NCI-H146 treated with DMSO at 0.1 percent for 48 hours (cell line): Measurements from ENCODE around the gene TRPC5OS.

Experiments
- DNase-seq: peaks from one replicate; lab custom pipeline; 2025; ENCODE audit not compliant: unreplicated experiment; lab: John Stamatoyannopoulos, UW

The TRPC5OS gene

DNA sequence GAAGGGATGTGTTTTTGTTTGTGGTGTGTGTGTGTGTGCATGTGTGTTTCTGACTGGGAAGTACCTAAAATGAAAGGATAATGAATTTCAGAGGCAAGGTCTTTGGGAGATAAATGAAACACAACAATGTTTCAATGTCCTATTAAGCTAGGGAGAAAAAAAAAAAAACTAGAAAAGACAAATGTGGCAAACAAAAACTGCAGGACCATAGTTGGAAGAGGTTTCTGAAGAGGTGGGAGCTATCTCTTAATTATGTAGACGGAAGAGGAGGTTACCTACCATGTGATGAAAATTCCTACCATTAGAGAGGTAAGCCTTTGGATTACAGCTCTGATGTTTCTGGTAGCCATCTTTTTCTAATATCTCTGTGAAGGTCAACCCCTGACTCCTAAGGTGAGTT is at the start of gene TRPC5OS:
Gene TRPC5OS, plus strand, starts transcription at position 301 of the 400 bp plus-strand sequence. CDS start 25,669 bp downstream, outside the sequence.
- DNase-seq, result no peak

DNA sequence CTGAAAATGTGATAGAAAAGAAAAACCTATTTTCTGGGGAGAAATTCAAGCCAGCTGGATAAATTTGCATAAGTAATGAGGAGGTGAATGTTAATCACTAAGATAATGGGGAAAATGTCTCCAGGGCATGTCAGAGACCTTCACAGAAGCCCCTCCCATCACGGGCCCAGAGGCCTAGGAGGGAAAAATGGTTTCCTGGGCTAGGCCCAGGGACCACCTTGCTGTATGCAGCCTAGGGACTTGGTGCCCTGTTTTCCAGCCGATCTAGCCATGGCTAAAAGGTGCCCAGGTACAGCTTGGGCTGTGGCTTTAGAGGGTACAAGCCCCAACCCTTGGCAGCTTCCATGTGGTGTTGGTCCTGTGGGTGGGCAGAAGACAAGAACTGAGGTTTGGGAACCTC is 46.6 kb upstream of the TRPC5OS start:
- DNase-seq, result no peak

DNA sequence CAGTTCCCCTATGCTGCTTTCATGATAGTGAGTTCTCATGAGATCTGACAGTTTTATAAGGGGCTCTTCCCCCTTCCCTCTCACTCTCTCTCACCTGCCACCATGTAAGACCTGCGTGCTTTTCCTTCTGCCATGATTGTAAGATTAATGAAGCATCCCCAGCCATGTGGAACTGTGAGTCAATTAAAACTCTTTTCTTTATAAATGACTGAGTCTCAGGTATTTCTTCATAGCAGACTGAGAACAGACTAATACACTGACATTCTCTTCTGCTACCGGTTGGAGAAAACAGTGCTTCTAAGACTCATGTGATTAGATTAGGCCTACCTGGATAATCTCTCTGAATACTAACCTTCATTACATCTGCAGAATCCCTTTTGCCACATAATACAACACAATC is 45.4 kb upstream of the TRPC5OS start:
- DNase-seq, result no peak

DNA sequence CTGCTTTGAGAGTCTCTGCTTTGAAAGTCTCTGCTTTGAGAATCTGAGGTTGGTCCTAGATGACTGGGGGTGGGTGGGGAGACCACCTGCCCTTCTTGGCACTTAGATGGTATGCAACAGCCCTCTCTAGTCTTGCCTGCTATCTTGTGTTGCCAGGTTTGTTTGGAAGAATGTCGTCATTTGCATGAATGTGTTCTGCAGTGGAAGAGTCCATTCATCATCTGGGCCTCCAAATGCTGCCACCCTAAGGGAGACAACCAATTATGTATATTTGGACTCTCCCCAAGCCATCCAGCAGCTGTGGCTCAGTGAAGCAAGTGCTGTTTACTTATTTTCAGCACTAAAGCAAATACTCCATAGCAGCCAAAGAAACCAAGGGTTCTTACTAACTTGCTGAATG is 44.6 kb upstream of the TRPC5OS start:
- DNase-seq, result no peak

DNA sequence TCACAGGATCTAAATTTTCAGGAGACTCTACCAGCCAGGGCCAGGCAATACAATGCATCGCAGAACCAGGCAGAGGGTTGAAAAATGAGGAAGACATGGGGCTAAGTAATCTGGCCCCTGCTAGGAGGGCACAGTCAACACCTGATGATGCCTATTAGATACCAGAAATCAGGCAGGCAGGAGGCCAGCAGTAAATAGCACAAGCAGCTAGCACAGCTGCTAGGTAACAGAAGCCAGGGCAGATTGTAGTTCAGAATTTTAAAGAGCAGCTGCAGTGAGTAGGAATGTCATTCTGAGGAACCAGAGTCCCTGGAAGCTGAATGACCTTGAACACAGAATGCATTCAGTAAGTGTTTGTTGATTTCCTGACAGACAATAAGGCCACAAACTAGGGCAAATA is 38.8 kb upstream of the TRPC5OS start:
- DNase-seq, result no peak

DNA sequence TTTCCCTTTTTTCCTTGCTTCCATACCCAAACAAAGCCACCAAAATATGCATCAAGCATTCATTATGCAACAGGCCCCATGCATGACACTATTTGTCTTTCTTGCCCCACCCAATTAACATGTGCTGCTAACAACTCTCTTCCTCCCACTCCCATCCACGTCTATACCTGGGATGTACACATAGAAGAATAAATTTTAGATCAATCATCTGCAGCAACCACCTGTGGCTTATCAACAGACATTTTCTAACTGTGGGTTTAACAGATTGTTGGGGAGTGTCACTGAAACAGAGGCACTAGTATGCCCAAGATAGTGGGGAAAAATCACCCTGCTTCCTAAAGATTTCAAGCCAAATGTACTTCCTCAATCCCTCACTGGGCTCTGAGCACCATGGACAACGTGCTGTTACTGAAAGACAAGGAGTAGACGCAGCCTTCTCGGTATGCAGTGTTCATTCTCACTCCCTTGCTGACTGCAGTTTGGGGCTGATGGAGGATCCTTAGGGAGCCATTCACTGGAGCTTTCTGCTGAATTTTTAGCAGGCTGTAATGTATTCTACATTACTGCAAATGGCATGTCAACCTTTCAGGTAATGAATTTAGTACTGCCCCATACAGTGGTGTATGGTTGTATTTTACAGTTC is 28.4 kb upstream of the TRPC5OS start:
- DNase-seq, result no peak

DNA sequence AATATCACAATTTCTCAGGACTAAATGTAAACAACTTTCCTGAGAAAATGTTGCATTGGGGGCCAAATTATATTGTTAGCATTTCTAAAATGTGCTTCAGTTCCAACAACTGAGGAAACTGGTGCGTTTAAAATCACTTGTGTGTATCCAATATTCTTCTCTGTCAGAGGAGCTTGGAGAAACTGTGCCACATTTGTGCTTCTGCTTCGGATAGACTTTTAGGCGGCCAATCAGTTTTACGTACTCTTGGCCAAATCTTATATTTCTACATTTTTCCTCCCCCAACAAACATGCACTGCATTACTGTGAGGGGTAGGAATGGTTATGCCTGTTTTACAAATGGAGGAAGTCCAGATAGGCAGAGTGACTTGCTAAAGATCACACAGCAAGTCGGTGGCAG is 27.4 kb upstream of the TRPC5OS start:
- no peak for DNase-seq

DNA sequence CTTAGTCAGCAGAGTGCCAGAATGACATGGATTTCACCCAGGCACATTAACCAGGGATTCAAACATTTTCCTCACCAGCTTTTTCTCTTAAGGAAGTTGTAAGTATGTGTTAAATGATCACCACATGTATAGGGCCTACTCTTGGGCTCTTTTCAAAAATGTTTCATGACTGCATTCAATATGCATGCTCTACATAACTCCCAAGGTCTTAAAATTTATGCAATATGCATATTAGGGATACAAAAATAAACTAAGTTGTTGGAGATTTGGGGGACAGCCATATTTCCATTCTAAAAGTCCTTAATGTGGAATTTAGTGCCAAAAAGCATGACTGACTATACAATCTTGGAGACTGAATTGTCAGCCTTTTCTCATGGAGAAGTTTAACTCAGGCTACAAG is 25.0 kb upstream of the TRPC5OS start:
- DNase-seq, result no peak

DNA sequence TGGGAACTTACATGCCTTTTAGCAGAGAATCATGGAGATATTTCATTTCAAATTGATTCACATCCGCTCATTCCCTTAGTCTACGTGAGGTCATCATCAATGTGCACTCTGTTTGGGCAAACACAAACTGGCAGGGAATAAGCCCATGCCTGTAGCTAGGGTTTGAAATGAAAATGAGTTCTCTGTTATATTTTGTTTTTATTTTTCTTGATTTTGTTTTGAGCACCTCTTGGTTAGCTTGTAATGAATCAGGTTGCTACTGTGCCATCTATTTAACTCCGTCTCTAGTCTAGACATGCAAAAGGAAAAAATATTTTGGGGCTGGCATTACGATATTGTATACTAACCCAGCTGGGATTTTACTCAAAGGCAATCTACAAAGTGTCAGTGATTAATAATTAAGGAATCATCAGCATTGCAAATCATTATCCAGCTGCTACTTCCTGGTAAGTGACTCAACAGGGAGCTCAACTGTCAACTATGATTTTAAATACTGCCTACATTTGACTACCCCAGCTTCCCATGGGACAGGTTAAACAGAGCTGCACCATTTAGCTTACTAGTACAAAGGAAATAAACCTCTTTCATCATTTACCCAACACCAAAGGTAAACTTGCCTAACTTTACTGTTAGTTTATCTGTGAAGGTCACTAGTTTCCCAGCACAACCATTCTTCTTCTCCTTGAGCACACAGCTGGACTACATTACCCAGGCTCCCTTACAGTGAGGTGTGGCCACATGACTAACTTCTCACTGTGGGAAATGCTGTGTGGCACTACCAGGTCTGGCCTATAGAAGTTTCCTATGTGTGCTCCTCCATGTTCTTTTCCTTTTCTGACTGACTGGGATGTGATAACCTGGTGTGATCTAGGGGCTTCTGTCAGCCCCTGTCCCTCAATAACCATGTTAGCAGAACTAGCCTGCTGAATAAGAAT is 21.2 kb upstream of the TRPC5OS start:
- DNase-seq, result no peak

DNA sequence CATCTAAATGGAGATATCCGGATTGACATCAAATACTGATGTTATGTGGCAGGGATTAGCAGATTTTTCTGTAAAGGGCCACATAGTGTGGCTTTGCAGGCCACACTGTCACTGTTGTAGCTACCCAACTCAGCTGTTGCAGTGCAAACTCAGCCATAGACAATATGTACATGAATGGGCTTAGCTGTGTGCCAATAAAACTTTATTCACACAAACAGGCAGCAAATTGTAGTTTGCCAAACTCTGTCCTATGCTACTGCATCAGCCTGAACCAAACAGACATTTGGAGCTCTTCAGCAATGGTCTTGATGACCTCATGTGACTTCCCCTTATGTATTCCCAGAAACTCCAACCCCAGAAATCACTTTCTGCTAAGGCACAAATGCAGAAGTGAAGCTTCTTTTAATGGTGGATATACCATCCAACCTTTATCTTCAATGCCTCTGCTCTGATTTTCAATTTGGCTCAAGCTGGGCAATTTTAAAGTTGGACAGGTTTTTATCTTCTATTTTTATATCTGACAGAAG is 18.4 kb upstream of the TRPC5OS start:
- DNase-seq, result no peak

DNA sequence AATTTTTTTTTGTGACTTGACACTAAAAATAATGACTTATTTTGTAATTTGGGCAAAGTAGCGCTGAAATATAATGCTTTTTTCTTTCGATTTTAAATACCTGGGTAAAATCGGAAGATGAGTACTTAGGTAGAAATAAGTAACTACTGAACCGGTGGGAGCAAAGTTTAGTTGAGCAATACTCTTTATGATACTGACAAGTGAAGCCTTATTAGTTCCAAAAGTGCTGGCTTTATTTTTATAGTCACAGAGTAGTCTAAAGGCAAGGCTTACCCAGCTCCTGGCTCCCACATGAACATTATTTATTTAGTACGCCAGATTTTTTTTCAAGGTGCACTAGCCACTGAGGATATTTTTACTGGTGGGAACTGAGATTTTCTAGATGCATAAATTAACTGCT is 14.4 kb upstream of the TRPC5OS start:
- no peak for DNase-seq

DNA sequence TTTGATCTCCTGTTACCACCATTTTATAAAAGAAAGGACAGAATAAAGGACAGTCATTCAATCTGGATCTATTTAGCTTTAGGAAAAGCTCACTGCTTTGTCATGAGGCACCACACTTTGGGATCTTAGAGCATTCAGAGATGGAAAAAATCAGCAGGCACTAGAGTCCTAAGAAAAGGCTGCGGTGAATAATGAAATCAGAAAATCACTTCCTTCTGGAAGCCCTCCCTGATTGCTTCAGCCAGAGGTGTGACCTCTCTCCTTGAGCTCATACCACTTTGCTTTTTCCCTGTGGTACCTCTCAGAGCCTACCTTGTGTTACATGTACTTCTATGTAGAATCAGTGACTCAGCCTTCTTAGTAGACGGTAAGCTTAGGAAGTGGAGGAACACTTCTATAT is 8.7 kb upstream of the TRPC5OS start:
- no peak for DNase-seq

DNA sequence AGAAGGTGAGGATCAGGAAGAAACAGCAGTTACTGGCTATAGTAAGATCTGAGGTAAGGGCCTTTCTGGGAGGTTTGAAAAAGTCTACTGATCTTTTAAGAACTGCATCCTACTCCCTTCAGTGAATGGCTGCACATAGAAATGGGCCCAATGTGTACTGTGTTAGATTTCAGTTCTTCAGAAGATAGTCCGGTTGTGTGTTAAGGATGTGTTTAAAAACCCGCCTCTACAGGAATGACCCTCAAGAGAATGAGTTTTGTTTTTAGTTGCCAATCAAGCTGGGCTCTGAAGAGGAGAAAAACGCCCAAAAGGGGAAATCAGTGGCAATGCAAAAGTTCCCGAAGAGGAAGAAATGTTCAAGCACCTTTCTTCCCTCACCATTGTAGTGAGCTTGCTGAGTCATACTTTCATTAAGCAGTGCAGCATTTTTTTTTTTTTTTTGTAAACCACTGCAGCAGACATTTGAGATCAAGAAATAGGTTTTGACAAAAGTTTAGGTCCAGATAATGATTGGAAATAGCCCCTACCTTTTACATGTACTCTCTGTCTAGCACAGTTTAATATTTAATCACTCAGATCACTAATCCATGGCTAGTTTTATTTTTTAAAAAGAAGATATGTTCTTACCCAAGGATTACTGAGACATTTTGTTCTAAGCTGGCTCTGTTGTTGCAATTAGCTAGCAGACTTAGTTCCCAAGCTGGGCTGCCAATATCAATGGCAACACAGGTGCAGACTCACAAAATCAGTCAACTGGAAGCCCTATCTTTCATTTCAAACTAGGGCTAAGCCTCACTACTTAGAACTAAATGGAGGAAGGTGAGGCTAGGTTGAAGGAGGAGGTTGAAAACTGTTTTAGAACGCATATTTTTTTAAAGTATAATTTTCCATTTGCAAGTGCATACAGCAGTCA is 7.0 kb upstream of the TRPC5OS start:
- DNase-seq, result no peak

DNA sequence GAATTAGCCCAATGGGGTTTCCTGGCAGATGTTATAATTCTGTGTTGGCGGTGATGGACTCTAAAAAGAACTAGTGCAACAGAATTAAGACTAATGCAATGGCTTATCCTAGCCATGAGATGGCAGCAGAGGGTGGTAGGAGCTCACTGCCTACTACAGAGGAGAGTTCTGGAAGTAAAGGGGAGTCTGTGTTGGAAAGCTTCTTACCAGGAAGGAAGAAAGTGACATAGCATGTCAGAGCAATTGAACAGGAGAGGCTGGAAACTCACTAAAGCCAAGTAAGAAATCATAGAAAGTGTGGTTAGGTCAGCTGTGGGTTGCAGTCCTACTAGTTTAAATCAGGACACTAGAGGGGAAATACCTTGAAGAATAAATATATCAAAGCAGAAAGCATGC is 6.3 kb upstream of the TRPC5OS start:
- DNase-seq, result no peak

DNA sequence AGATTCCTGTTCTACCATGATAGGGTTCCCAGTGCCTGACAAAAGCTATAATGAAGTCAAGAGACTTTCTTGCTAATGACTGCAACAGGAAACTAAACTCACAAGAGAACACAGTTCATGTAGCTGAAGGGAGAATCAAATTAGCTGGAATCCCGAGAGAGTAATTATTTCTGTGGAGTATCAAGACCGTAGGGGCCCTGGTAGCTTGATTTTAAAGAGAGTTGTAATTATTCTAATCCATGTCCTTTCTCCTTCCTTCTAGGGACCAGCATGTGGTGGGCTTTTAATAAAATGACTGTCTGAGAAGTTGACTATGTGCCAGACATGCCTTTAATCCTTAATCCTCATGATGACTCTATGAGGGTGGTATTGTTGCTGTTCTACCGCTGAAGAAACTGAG is 1.7 kb upstream of the TRPC5OS start:
- DNase-seq, result no peak

DNA sequence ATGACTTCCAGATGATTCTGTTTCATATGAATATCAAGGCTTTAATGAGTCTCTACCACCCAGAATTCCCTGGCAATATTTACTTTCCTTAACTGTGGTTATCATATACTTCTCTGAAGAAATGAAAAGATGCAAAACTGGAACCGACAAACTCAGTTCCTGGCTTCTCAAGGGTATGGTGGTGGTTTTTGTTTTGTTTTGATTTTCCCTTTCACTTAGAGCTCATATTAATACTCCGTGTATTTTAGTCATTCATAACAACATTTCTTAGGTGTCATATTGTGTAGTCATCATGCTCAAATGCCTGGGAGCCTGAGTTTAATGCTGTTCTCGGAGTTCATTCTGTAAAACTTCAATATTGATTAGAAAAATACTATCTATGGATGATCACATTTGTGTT is 665 bp downstream of the TRPC5OS start:
- no peak for DNase-seq

DNA sequence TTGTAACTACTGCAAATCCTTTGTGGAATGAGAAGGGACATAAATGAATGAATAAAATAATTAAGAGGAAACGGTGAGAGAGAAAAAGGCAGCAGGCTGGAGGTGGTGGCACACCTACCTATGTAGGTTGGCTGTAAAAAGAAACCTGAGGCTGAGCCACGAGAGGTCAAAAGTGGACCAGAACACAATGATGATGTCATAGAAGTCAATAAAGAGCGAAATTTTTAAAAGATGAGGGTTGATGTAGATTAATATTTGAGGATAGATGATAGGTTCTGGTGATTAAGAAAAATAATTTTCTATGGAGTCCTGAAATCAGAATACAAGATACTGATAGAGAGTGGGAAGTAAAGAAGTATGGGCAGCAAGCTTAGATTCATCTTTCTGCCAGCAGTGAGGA is 1.7 kb downstream of the TRPC5OS start:
- no peak for DNase-seq

DNA sequence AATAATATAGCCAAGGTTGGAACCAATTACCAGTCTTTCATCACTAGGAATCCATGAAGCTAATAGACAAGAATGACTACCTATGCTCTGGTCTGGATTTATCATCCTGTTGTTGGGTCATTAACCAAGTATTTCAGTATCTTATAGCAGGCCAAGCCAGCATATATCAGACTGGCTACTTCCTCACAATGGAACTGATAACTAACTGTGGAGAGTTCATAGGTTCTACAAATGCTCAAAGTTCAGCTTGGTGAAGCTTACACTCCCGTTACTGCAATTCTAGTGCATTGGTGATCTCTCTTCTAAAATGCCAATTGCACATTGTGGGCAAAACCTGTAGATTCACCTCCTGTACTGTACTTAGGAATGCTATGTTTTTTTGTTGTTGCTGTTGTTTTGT is 4.8 kb downstream of the TRPC5OS start:
- DNase-seq, result no peak

DNA sequence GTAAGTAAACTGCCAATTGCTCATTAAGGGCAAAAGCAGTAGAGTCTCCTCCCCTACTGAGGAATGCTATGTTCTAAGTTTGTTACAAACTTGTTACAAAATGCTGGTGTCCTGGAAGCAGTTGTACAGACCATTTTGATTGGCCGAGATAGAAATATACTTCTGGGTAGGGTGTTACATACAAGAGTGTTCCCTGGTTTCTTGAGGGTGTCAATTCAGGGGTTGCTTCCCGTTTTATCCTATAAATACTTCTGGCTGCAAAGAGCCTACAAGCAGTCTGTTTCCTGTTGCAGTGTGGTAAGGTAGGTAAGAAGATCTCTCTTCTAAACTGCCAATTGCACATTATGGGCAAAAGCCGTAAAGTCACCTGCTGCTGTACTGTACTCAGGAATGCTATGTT is 5.7 kb downstream of the TRPC5OS start:
- DNase-seq, result no peak

DNA sequence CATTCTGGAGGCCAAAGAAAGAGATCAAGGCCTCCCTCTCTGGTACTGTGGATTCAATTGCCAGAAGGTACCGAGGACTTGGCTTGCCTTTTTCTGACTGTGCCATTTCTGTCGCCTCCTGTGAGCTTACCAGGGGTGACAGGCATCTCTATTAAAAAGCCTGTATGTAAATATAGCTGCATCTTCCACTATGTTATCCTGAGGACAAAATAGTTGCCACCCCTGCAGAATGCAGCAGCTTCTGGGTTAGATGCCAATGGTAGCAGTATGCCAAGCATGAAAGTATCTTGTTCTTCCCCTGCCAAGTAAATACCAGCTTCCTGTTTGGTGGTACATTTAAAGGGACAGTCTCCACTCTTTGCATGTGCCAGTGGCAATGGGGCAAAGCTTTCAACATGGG is 10.7 kb downstream of the TRPC5OS start:
- DNase-seq, result no peak

DNA sequence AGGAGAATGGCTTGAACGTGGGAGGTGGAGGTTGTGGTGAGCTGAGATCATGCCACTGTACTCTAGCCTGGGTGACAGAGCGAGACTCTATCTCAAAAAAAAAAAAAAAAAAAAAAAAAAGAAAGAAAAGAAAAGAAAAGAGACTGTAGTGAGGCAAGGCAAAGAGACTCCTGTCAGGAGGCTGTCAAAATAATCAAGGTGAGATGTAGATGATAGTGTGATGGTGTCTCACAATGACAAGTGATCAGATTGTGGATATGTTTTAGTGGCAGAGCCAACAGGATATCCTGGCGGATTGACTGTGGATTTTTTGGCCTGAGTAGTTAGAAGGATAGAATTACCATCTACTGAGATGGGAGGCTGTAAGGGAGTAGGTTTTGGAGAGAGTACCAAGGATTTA is 12.6 kb downstream of the TRPC5OS start:
- DNase-seq, result no peak
